Osteocyte (in vitro differentiated cells): ENCODE measurements around the gene SRC. TPM values are rescaled to one million over a fixed set of nuclear protein-coding genes. Genes with fewer than 3 reads are reported as not detected.
A peak's percentile ranks its signal among the peaks of the same experiment; 100 is the strongest.

Source experiments
- DNase-seq: peaks from one replicate; pipeline ENCODE4 v3.0.0; 2021; ENCODE audit warnings: mixed read lengths; ENCODE audit not compliant: unreplicated experiment; ENCODE audit errors: extremely low spot score
- H3K27ac Mint-ChIP-seq: one replicate; pipeline ENCODE4 v1.8.0; 2021; ENCODE audit warnings: mild to moderate bottlenecking, mixed read lengths; ENCODE audit not compliant: unreplicated experiment
- H3K27me3 Mint-ChIP-seq: one replicate; pipeline ENCODE4 v1.8.0; 2021; ENCODE audit warnings: mixed read lengths; ENCODE audit not compliant: unreplicated experiment
- H3K36me3 Mint-ChIP-seq: one replicate; pipeline ENCODE4 v1.8.0; 2021; ENCODE audit warnings: mixed read lengths; ENCODE audit not compliant: unreplicated experiment
- H3K4me1 Mint-ChIP-seq: one replicate; pipeline ENCODE4 v1.8.0; 2021; ENCODE audit warnings: mixed read lengths; ENCODE audit not compliant: unreplicated experiment
- H3K4me3 Mint-ChIP-seq: one replicate; pipeline ENCODE4 v1.8.0; 2021; ENCODE audit warnings: mild to moderate bottlenecking, moderate library complexity, mixed read lengths; ENCODE audit not compliant: unreplicated experiment
- H3K9me3 Mint-ChIP-seq: one replicate; pipeline ENCODE4 v1.8.0; 2021; ENCODE audit warnings: mixed read lengths; ENCODE audit not compliant: unreplicated experiment
- CTCF ChIP-seq: fragments of 200-600 bp; sonication (generic); IDR thresholded peaks from 2 replicates; pipeline ENCODE4 v1.5.0; 2021; ENCODE audit warnings: antibody characterized with exemption, mild to moderate bottlenecking, moderate library complexity
- long read RNA-seq: library from polyadenylated mRNA; unstranded; transcript quantifications from one replicate; pipeline ENCODE4 v2.0.0, GENCODE V29; 2021
- total RNA-seq: library from RNA; stranded (reverse); gene quantifications from 2 replicates; pipeline ENCODE4 v1.2.1, GENCODE V29; 2021

SRC gene
- 30.1 and 32.5 TPM in 2 replicates for total RNA-seq
- long read RNA-seq: 0 reads

- Mint-ChIP-seq H3K27me3 (no peaks in the 10 kb centered on the region), H3K4me1 (peaks cover 14% of the 10 kb centered on the region)
- TF ChIP-seq CTCF: no peak
Measured at GRCh38 chr20:37345339-37346235, at the start of gene SRC. SRC (plus strand) TSS chr20:37346140; CDS start chr20:37384154, 38,014 bp downstream.

GRCh38 chr20:37296371-37296770 is 49.6 kb upstream of the SRC start:
- Mint-ChIP-seq H3K4me1 (peaks cover 24% of the 10 kb centered on the region), H3K36me3 (peaks cover 28% of the 10 kb centered on the region), H3K9me3 (peaks cover 5% of the 10 kb centered on the region), H3K27ac (no peak overlapping the region), H3K27me3 (no peaks in the 10 kb centered on the region), H3K4me3 (no peak overlapping the region)
- no peak for DNase-seq
- TF ChIP-seq CTCF: no peak

More at GRCh38 chr20:37345339-37346235, at the start of gene SRC:
- DNase-seq: peak; percentile 92
- H3K9me3 Mint-ChIP-seq: no peaks in the 10 kb centered on the region
- H3K27ac Mint-ChIP-seq: peak within 1 kb of the TSS; percentile 54
- peak within 1 kb of the TSS; percentile 76 for H3K4me3 Mint-ChIP-seq
- peaks cover 3% of the 10 kb centered on the region for H3K36me3 Mint-ChIP-seq

- H3K36me3 Mint-ChIP-seq: peaks cover 35% of the 10 kb centered on the region
- no peak for TF ChIP-seq CTCF
- peaks cover 21% of the 10 kb centered on the region for H3K4me1 Mint-ChIP-seq
- no peak for DNase-seq
- no peak overlapping the region for H3K27ac Mint-ChIP-seq
- no peak overlapping the region for H3K4me3 Mint-ChIP-seq
- no peaks in the 10 kb centered on the region for H3K27me3 Mint-ChIP-seq
- H3K9me3 Mint-ChIP-seq: peaks cover 5% of the 10 kb centered on the region
Measured at GRCh38 chr20:37297066-37297736, 48.7 kb upstream of the SRC start.

GRCh38 chr20:37298190-37298939 is 47.6 kb upstream of the SRC start:
- Mint-ChIP-seq H3K4me3 (no peak overlapping the region), H3K27ac (no peak overlapping the region), H3K9me3 (peaks cover 4% of the 10 kb centered on the region), H3K36me3 (peaks cover 34% of the 10 kb centered on the region), H3K27me3 (no peaks in the 10 kb centered on the region), H3K4me1 (peaks cover 21% of the 10 kb centered on the region)
- no peak for TF ChIP-seq CTCF
- DNase-seq: no peak
